Activated CD8-positive, alpha-beta memory T cell treated with anti-CD3 and anti-CD28 coated beads, Interleukin-2, amount 10 ng/mL, durations not matched to agents 7 days and 5 days (primary cell): ENCODE measurements around the gene C15orf40. TPM values are rescaled to one million over a fixed set of nuclear protein-coding genes. Genes with fewer than 3 reads are reported as not detected.

Source experiments
- ATAC-seq: fragments of 150-1000 bp; cut with Tn5 transposase; one replicate; pipeline ENCODE4 v1.10.0; 2021; ENCODE audit warnings: moderate library complexity
- CTCF ChIA-PET: fragments of 350-600 bp; sonication (Branson Sonifier 250); formaldehyde crosslinking; loops from one replicate; lab custom pipeline; 2021; ENCODE audit warnings: antibody characterized with exemption; lab: Charles Lee
- DNase-seq: peaks from one replicate; pipeline ENCODE4 v3.0.0-alpha.2; 2020
- H3K27ac Mint-ChIP-seq: one replicate; pipeline ENCODE4 v1.8.0; 2021; ENCODE audit warnings: mild to moderate bottlenecking, mixed read lengths
- H3K27me3 Mint-ChIP-seq: one replicate; pipeline ENCODE4 v1.8.0; 2021; ENCODE audit warnings: mixed read lengths
- H3K36me3 Mint-ChIP-seq: one replicate; pipeline ENCODE4 v1.8.0; 2021; ENCODE audit warnings: mild to moderate bottlenecking, mixed read lengths
- H3K4me1 Mint-ChIP-seq: one replicate; pipeline ENCODE4 v1.8.0; 2021; ENCODE audit warnings: mixed read lengths
- H3K4me3 Mint-ChIP-seq: one replicate; pipeline ENCODE4 v1.8.0; 2021; ENCODE audit warnings: mild to moderate bottlenecking, moderate library complexity, mixed read lengths
- H3K9me3 Mint-ChIP-seq: one replicate; pipeline ENCODE4 v1.8.0; 2022; ENCODE audit warnings: low read depth, mixed read lengths
- total RNA-seq, 2 experiments: library from RNA; stranded (reverse); gene quantifications; one replicate each; pipeline ENCODE4 v1.2.3, GENCODE V29; 2021

Gene C15orf40
- total RNA-seq, 2 experiments from 2014 or later, result 28.3 to 29.0 TPM

DNA sequence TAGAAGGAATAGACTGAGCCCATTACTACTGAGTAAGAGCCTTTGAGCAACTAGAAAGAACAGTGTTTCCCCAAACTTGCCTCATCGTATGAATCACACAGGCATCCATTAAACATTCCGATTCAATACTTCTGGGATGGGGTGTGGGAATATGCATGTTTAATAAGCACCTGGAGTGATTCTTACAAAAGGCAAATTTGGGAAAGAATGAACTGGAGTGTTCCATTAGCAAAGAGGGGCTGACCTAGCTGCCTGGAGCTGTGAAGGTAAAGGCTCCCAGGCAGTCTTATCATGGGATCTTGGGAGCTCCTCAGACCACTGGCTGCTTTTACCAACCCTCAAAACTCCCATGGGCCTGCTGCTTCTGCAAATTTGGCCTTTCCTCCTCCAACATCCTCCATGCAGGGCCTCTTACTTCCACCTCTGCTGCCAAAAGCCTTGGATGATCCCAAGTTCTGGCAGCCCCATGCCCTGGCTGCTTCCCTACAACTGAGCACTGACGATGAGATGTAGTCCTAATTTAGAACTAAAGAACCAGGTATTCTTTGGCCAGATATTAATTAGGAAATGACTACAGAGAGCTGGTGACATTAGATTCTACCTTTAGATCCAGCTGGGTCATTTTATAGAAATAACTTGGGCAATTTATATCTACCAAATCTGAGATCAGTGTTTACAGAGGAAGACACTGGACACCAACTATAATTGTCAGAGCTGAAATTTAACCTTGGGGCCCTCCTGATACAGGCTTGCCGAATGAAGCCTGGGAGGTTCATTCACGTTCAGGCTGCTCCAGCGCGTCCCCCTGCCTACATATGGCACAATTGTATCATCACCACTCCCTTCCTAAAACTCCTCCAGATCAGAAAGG is 47.7 kb downstream of the C15orf40 start:
- Mint-ChIP-seq H3K4me1 (peaks cover 26% of the 10 kb centered on the region), H3K27ac (no peak overlapping the region), H3K27me3 (peaks cover 46% of the 10 kb centered on the region), H3K36me3 (peaks cover 3% of the 10 kb centered on the region), H3K4me3 (no peak overlapping the region), H3K9me3 (no peaks in the 10 kb centered on the region)
- no peak for DNase-seq
- CTCF ChIA-PET, result no interaction called here
- no peak for ATAC-seq

- H3K4me1 Mint-ChIP-seq, result peaks cover under 1% of the 10 kb centered on the region
- DNase-seq (no peak), ATAC-seq (no peak)
- H3K36me3 Mint-ChIP-seq, result no peaks in the 10 kb centered on the region
- peaks cover 35% of the 10 kb centered on the region for H3K27me3 Mint-ChIP-seq
- no peaks in the 10 kb centered on the region for H3K9me3 Mint-ChIP-seq
- no peak overlapping the region for H3K4me3 Mint-ChIP-seq
- H3K27ac Mint-ChIP-seq, result no peak overlapping the region
- CTCF ChIA-PET, result no interaction called here
Observed at GRCh38 chr15:82960766-82961165, 50.7 kb downstream of the C15orf40 start.

GRCh38 chr15:82959423-82959822 is 52.0 kb downstream of the C15orf40 start:
- ATAC-seq (no peak), DNase-seq (no peak)
- Mint-ChIP-seq H3K4me1 (no peaks in the 10 kb centered on the region), H3K9me3 (no peaks in the 10 kb centered on the region), H3K36me3 (no peaks in the 10 kb centered on the region), H3K27ac (no peak overlapping the region), H3K27me3 (peaks cover 33% of the 10 kb centered on the region), H3K4me3 (no peak overlapping the region)
- CTCF ChIA-PET, result no interaction called here

DNA sequence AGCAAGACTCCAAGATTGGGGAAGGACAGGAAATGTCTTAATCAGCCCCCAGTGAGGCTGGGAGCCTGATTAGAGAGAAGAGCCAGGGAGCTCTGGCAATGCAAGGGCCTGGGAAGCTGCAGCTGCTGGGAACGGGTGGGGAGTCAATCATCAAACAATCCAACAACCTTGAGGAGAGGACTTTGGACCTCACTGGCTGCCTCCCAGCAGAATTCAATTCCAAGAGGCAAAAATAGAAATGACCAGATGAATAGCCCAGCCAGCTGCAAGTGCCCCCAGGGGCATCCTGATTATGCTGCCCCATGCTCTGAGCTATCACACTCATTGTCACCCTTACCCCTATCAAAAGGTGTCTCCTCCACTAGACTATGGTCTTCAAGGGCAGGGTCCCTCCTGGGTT is 52.8 kb downstream of the C15orf40 start:
- DNase-seq (no peak), ATAC-seq (no peak)
- H3K27ac Mint-ChIP-seq, result no peak overlapping the region
- CTCF ChIA-PET, result interaction anchor here (1.3 kb wide), 1 partner anchor 148 kb away, joined by 3 read pairs; no protein-coding TSS in a partner anchor
- H3K4me3 Mint-ChIP-seq, result no peak overlapping the region
- H3K4me1 Mint-ChIP-seq, result no peaks in the 10 kb centered on the region
- H3K9me3 Mint-ChIP-seq, result no peaks in the 10 kb centered on the region
- H3K36me3 Mint-ChIP-seq, result no peaks in the 10 kb centered on the region
- peaks cover 26% of the 10 kb centered on the region for H3K27me3 Mint-ChIP-seq

DNA sequence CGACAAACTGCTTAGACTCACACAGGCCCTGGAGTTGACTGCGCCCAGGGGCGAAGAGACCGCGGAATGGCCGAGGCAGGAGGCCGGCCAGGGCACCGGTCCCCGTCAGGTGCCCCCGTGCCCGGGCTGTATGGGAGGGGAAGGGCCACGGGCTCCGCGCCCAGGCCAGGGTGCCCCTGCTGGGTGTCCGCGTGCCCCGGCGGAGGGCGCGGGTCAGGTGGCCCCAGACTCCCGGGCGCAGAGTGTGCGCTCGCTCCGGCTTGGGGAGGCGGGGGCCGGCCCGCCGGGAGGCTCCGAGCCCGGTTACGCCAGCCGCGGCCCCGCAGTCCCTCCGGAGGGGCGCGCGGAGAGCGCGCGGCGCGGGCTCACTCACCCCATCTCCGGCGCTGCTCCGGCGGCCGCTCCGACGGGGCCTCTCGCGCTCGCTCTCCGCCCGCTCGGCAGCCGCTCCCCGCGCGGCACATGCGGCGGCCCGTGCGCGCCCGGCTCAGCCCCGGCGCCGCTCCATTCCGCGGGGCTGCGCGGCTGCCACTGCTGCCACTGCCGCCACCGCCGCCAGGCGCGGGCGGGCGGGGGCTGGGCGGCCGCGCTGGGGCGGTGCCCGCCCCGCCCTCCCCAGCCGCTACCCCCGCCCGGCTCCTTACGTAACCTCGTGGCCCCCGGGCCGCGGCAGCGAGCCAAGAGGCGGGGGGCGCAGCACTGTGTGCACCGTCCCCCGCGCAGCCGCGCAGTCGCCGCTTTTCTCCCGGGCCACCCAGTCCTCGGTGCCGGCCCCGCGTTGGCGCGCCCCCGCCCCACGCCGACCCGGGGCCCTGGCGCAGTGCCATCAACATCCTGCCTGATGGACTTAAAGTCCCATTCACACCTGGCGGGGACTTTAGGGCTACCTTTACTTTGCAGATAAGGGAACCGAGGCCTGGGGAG is 59.0 kb downstream of the C15orf40 start, which contains the start of gene HOMER2:
HOMER2 (minus strand) TSS at position 563 of the 924 bp plus-strand sequence; CDS start at position 378, 185 bp downstream.
- ATAC-seq (peak; percentile 71), DNase-seq (no peak)
- Mint-ChIP-seq H3K4me3 (peak within 1 kb of the TSS; percentile 71), H3K9me3 (no peaks in the 10 kb centered on the region), H3K27me3 (peaks cover 11% of the 10 kb centered on the region), H3K27ac (no peak within 1 kb of the TSS), H3K4me1 (peaks cover 3% of the 10 kb centered on the region), H3K36me3 (no peaks in the 10 kb centered on the region)
- CTCF ChIA-PET, result no interaction called here

- Mint-ChIP-seq H3K4me1 (peaks cover 3% of the 10 kb centered on the region), H3K9me3 (no peaks in the 10 kb centered on the region), H3K4me3 (peak overlapping the region; percentile 71), H3K27me3 (peaks cover 17% of the 10 kb centered on the region), H3K27ac (no peak overlapping the region), H3K36me3 (no peaks in the 10 kb centered on the region)
- CTCF ChIA-PET, result no interaction called here
- no peak for ATAC-seq
- DNase-seq, result no peak
Observed at GRCh38 chr15:82951472-82952157, 59.8 kb downstream of the C15orf40 start.

DNA sequence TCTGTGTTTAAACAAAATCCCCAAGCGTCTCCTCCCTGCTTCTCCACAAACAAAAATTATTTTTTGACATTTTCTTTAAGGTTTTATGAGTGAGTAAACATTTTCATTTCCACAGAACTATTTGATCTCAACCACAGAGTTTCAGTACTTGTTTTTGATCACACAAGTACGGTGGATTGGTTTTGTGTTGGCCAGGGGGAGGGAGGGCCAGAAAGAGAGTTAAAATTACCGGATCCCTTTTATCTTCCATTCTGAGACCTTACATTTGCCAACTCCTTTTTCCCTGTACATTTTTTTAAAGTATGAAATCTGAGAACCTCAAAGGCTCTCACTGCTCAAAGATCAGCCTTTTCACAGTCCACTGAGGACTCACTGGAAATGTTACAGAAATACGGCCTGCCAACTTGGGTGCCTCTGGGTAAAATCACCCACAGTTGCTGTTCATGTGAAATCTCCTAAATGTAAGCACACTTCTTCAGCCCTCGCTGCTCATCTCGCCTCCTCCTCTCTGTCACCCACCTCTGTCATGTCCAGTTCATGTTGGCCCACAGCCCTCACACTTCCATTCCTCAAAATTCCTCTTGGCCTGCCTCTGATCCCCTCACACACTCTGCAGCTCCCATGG is 60.6 kb downstream of the C15orf40 start:
- DNase-seq, result no peak
- no peak for ATAC-seq
- H3K27me3 Mint-ChIP-seq, result peaks cover 24% of the 10 kb centered on the region
- peaks cover 3% of the 10 kb centered on the region for H3K4me1 Mint-ChIP-seq
- H3K27ac Mint-ChIP-seq, result no peak overlapping the region
- CTCF ChIA-PET, result no interaction called here
- H3K4me3 Mint-ChIP-seq, result no peak overlapping the region
- H3K9me3 Mint-ChIP-seq, result no peaks in the 10 kb centered on the region
- H3K36me3 Mint-ChIP-seq, result no peaks in the 10 kb centered on the region

DNA sequence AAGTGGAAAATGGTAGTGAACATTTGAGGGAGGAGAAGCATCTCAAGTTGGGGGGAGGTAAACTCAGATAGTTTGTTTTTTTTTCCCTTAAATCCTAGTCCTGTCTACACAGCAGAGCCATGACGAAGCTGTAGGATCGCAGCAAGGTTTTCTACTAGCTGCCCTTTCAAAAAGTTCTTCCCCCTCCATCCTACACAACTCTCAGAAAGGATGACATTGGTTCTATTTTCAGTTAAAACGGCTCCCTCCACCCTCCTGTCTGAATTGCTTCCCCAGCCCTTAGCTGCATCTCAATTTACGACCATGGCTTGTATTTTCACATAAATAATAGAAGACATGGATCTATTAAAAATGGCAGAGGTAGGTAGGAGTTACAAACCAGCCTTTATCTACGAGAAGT is 61.1 kb downstream of the C15orf40 start:
- H3K27ac Mint-ChIP-seq, result no peak overlapping the region
- H3K9me3 Mint-ChIP-seq, result no peaks in the 10 kb centered on the region
- H3K4me3 Mint-ChIP-seq, result no peak overlapping the region
- peaks cover 26% of the 10 kb centered on the region for H3K27me3 Mint-ChIP-seq
- CTCF ChIA-PET, result no interaction called here
- H3K4me1 Mint-ChIP-seq, result peaks cover 3% of the 10 kb centered on the region
- DNase-seq (no peak), ATAC-seq (no peak)
- no peaks in the 10 kb centered on the region for H3K36me3 Mint-ChIP-seq

GRCh38 chr15:82946155-82946701 is 65.2 kb downstream of the C15orf40 start:
- H3K4me1 Mint-ChIP-seq, result no peaks in the 10 kb centered on the region
- ATAC-seq (no peak), DNase-seq (no peak)
- no peak overlapping the region for H3K27ac Mint-ChIP-seq
- CTCF ChIA-PET, result no interaction called here
- no peaks in the 10 kb centered on the region for H3K9me3 Mint-ChIP-seq
- peaks cover 35% of the 10 kb centered on the region for H3K27me3 Mint-ChIP-seq
- H3K4me3 Mint-ChIP-seq, result no peak overlapping the region
- no peaks in the 10 kb centered on the region for H3K36me3 Mint-ChIP-seq

GRCh38 chr15:82945326-82945725 is 66.1 kb downstream of the C15orf40 start:
- Mint-ChIP-seq H3K4me1 (no peaks in the 10 kb centered on the region), H3K4me3 (no peak overlapping the region), H3K36me3 (no peaks in the 10 kb centered on the region), H3K27me3 (peaks cover 35% of the 10 kb centered on the region), H3K9me3 (no peaks in the 10 kb centered on the region), H3K27ac (no peak overlapping the region)
- ATAC-seq (no peak), DNase-seq (no peak)
- CTCF ChIA-PET, result interaction anchor here (0.6 kb wide), 1 partner anchor 112 kb away, joined by 3 read pairs; no protein-coding TSS in a partner anchor

- DNase-seq (no peak), ATAC-seq (no peak)
- peaks cover 35% of the 10 kb centered on the region for H3K27me3 Mint-ChIP-seq
- no peak overlapping the region for H3K27ac Mint-ChIP-seq
- no peaks in the 10 kb centered on the region for H3K4me1 Mint-ChIP-seq
- no peaks in the 10 kb centered on the region for H3K36me3 Mint-ChIP-seq
- no peaks in the 10 kb centered on the region for H3K9me3 Mint-ChIP-seq
- CTCF ChIA-PET, result no interaction called here
- H3K4me3 Mint-ChIP-seq, result no peak overlapping the region
Observed at GRCh38 chr15:82944821-82945220, 66.6 kb downstream of the C15orf40 start.

DNA sequence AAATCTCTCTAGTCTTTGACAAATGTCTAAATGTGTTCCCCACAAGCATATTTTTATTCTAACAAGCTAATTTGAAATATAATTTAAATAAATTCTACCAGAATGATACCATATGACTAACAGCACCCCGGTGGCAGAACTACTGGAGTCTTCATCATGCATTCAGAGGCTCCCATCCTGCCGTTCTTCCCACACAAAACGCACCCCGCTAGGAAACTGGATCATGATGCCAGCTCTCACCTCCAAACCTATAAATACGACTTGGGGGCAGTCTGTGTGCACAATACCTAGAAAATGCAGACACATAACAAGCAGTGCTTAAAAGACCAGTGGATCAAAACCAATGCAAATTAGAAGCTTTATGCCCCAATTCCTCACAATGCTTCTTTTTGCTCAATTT is 67.4 kb downstream of the C15orf40 start:
- no peak for ATAC-seq
- Mint-ChIP-seq H3K4me3 (no peak overlapping the region), H3K4me1 (no peaks in the 10 kb centered on the region), H3K27ac (no peak overlapping the region), H3K9me3 (no peaks in the 10 kb centered on the region), H3K36me3 (no peaks in the 10 kb centered on the region), H3K27me3 (peaks cover 36% of the 10 kb centered on the region)
- CTCF ChIA-PET, result no interaction called here
- no peak for DNase-seq
